GM21447 (cell line): ENCODE results near the gene KIRREL1.

Experiments used
- ATAC-seq: cut with Tn5 transposase; IDR thresholded peaks from one replicate; pipeline ENCODE4 v1.9.1; 2021; ENCODE audit not compliant: unreplicated experiment

KIRREL1 gene

DNA sequence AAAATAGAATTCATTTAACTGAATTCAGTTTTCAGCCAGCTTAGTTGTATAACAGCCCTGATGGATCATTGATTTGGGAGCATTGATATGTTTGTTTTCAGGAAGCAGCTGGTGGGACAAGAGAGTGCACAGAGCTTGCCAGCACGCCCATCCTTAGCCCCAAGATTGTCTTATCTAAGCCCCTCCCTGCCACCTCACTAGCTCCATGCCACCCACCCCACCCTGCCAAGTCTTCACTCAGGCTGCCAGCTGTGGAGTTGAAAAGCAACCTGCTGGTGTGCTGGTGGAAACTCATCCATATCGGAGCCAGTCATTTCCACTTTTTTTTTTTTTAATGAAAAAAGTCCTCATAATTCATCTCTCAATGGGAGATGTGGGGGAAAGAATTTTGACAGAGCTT is 11.8 kb downstream of the KIRREL1 start:
- ATAC-seq, result no peak

DNA sequence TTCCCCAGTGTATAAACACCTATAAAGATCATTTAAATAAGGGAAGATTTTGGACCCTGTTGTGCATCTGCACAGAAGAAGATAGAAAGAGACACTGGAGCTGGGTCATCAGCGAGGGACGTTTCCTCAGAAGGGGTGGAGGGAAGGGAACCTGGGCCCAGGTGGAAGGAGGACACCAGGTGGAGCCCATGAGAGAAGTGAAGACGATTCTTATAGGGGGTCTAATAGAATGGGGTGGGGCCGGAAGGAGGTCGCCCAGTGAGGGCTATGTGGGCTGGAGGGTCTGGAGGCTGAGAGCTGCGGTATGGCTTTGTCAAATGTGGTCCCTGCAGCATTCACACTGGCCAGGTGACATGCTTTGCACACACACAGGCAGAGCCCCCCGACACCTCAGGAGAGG is 13.7 kb downstream of the KIRREL1 start:
- ATAC-seq, result no peak

DNA sequence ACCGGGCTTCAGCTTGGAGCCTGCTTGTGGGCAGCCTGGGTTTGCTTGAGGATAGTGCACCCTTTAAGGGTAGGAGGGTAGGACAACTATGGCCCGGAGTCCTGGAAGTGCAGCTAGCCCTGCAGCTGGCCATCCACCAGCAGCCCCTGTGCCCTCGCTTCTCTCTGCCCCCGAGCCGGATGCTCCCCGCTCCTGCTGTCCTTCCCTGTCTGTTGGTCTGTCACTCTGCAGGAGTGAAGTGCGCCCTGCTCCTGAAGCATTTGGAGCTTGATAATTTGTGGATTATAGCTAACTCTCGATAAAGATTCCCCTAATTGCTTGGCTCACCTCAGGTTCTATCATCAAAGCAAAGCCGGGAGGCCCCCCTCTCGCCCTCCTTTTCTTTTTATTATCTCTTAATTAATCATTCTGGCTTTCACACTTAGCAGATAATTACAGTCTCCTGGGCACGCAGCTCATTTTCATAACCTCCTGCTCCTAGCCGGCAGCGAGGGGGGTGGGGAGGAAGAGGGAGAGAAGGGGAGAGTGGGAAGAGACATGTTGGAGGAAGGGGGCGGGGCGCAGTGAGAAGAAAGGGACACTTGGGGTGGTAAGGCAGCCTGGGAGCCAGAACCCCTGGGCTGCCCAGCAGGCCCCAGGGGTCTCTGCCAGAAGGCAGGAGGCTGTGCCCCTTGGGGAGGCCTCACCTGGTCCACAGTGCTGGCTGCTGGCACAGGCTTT is 14.4 kb downstream of the KIRREL1 start:
- ATAC-seq, result no peak

DNA sequence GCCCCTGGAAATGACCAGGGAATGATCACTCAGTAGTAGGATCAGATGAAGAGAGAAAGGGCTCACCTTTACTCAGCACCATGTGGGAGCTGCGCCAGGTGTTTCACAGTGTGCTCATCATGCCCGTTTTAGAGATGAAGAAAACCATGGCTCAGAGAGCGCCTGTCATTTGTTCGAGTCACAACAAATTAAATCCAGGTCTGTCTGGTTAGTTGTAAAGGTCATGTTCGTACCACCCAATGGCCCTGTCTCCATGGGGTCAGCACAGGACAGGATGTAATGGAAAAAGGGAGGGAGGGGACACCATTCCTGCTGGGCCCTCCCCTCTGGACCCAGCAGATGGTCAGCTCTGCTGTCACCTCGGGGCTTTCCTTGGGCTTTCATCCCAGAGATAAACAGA is 15.2 kb downstream of the KIRREL1 start:
- ATAC-seq, result no peak

DNA sequence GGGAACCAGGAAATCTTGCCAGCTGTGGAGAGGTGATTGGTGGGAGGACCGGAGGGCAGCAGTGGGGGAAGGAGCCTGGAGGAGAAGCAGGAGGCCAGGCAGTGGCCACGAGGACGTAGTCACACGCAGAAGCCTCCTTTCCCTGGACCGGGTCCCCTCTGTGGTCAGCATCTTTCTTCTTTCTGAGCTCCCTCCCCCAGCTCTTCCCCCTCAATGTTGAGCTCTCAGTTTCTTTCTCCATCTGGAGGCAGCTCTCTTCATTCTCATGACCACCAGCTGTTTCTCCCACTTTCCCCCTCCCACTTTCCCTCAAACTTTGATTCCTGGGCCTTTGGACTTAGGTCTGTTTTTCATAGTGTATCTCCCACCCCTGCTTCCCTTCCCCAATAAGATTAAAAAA is 18.3 kb downstream of the KIRREL1 start:
- no peak for ATAC-seq

DNA sequence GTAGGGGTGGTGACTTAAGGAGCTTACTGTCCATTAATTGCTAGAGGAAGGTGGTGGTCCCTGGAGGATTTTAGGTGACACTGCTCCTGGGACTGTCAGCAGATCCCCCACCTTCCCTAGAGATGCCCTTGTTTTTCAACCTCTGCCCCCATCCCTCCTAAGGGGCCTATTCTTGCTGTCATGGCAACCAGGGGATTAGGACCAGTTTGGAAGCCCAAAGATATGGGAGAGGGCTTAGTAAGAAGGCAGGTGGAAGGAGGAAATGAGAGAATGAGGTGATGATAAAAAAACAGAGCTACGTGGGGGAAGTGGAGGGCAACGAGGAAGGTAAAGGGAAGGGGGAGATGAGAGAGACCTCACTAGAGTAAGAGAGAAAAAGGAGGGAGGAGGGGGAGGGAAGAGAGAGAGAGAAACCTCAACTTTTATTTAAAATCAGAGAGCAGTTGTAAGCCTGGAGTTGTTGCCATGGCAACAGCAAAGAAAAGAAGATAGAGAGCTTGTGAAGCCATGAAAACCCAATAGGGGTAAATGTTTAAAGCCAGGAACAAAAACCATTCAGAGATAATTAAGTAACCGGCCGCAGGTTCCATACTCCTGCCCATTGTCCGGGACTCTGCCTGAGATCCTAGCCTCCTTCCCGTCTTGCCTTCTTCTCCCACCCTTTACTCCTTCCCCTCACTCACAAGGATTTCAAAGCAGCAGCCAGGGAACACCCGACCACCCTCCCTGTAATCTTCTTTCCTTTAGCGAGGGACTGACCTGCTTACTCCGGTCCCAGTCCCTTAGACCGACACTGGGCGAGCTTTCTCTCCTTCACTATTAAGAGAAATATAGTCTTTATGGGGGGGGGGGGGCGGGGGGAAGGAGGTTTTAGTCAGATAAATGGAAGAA is 20.6 kb downstream of the KIRREL1 start:
- ATAC-seq, result no peak

DNA sequence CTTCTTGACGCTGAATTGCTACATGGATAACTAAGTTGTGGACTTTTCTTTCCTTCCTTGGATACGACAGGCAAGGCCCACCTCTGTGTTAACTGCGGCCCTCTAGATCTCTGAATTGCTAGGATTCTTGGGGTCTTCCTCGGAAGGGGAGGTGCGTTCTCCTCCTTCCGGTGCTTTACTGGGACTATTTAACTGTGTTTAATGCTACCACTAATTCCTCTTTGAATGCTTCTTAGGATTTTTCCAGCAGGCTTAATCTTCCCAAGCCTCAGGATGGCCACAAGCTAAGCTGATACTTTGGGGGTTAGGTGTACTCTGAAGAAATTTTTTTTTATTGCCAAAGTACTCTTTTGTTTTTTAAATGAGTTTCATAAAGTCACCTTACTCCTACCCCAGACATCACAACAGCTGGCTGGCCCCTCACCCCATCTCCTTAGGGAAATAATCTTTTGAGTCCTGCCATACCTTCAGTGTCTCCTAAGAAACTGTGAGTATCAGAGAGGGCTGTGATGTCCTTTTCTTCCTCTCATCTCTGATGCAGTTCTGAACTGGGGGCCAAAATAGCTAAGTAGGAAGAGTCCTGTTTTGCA is 21.4 kb downstream of the KIRREL1 start:
- no peak for ATAC-seq

DNA sequence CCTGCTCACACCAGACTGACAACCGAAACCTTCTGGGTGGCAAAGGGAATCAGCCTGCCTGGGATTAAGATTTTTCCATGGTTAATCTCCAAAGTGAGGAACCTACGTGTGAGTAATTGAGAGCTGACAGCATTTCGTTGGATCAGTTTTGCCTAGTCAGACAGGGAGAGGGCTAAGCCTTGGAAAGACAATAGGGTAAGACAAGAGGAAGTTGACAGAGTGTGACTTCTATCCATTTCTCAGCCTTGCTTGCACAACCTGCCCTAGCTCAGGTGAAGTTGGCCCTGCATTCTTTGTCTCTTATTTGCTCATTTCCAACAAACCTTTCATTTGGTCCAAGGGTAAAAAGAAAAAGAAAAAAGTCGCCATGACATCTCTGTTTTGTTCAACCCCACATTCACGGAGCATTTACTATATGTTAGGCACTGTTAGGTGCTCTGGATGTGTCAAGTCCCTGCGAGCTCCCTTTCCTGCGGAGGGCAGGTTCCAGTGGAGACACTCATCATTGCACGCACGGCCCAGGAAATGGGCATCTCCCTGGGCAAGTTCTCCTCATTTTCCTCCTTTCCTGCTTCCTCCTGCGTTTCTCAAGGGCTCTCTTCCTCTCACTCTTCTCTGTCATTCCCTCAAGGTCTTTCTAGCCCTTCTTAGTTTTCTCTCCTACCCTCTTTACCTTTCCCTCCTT is 23.3 kb downstream of the KIRREL1 start:
- ATAC-seq, result no peak

DNA sequence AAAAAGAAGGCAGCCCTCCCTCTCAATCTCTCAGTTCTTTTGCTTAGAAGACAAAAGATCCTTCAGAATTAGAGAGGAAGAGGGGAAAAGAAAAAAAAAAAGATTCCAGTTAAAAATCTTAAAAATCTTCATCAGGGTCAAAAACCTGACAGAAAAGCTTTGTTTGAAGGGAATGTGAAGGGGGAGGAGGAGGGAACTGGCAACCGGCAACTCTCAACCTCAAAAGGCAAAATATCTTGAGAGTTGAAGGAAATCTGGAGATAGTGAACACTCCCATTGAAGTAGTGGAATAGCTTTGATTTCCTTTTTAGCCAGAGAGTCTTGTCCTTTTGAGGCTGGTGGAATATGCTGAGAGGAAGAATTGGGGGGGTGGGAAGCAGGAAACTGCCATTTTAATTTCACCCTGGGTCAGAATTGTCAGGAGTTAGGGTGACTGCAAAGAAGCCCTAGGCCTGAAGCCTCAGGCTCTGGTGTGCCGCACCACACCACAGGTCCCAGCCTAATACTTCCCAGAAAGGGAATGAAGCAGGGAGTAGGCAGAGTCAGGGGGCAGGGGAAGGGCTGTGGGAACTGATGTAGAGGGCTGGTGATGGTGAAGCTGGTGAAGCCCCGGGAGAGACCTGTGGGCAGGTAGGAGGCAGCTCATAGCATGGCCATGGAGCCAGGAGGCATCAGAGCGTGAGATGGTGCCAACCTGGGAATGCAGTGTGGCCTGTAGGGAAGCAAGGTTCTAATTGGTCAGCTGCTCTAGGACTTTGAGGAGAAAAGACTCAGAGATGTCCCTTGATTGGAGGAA is 24.6 kb downstream of the KIRREL1 start:
- ATAC-seq, result no peak

DNA sequence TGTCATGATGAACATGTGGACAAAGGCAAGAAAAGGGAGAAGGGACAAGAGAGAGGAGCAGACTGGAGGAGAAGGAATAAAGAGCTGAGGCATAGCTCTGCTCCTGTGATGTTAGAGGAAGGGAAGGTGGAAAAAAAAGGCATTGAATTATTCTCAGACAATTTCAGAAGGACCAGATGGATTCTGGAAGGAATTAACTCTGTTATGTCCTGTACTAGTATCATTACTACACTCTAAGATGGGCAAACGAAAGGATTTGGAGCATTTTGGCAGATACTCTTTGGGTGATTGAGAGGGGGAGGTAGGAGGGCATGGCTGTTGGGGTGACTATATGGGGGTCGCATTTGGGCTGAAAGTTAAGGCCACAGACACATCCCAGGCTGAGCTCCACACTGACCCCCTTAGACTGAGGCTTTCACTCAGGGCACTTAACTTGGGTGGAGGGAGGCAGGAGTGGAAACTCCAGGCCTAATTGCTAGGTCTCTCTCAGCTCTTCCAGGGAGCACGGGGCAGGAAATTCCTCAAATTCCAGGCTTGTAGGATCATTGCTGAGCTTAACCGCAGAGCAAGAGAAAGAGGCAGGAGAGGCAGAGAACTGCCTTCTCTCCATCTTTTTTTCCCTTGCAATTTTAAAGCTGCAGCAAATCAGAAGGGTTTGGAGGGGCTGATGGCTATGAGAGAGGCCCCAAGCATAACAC is 25.9 kb downstream of the KIRREL1 start:
- ATAC-seq, result no peak

DNA sequence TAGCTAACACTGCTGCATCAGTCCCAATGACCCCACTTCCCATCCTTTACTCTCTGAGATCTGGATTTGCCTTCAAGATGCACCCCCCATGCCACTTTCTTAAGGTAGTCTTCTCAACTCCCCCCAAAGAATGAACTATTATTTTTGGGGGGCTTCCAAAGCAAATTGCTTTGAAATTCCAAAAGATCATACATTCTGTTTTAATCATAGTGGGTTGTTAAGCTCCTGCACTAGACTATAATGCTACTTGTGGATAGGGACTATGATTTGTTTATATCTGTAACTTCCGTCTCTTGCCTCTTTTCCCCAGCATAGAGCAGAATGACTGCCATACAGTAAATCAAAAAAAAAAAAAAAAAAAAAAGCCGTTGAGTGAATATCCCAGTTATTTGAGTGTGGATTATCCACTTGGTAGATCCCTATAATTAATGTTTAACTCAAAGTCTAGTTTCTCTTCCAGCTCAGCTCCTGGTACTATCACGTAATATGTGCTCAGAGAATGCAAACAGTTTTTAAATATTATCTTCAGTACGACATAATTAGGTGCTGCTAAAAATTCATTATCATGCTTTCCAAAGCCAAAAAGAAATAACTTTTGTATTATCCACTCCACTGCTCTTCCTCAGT is 26.9 kb downstream of the KIRREL1 start:
- no peak for ATAC-seq

DNA sequence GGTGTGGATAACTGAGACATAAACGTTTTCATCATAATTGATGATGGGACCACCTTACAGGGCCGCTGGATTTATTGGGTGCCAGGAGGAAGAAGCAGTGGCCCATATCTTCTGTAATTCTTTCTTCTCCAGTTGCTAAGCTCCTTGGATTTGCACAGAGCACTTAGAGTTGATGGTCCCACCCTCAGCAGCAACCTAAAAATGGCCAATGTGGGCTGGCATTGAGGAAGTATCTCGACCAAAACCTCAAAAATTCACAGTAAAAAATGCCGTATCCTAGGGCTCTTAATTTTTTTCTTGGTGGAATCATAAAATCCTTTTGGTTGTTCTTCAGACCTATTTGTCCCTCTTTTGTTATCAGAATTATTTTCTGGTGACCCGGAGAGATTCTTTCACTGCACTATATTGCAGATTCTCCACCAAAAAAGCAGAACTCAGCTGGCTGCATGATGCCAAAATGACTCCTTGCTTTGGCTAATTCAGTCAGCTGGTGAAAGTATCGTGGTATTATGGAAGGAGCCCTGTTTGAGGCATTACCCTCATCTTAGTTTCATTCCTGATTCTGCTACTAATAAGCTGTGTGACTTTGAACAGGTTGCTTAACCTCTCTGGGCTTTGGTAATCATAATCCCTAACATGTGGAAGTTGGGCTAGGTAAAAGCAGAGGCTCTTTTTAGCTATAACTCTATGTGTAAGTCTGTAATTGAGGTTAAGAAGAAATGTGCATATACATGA is 27.6 kb downstream of the KIRREL1 start:
- ATAC-seq, result no peak

DNA sequence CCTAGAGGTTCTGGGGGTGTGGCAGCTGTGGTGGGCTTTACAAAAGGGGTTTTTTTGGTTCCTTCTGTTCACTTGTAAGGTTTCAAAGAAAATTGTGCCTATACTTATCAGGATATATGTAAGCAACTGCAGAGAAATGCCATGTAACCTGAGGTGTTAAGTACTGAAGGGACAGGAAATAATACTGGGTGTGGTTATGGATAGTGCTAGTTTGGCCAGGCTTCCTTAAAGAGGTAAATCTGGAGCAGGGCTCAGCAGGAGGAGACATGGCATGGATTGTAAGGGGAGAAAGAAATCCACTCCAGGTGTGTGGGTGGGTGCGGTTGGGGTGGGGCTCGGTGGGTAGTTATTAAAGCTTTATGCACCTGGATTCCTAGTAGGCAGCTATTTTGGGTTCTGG is 28.3 kb downstream of the KIRREL1 start:
- no peak for ATAC-seq

DNA sequence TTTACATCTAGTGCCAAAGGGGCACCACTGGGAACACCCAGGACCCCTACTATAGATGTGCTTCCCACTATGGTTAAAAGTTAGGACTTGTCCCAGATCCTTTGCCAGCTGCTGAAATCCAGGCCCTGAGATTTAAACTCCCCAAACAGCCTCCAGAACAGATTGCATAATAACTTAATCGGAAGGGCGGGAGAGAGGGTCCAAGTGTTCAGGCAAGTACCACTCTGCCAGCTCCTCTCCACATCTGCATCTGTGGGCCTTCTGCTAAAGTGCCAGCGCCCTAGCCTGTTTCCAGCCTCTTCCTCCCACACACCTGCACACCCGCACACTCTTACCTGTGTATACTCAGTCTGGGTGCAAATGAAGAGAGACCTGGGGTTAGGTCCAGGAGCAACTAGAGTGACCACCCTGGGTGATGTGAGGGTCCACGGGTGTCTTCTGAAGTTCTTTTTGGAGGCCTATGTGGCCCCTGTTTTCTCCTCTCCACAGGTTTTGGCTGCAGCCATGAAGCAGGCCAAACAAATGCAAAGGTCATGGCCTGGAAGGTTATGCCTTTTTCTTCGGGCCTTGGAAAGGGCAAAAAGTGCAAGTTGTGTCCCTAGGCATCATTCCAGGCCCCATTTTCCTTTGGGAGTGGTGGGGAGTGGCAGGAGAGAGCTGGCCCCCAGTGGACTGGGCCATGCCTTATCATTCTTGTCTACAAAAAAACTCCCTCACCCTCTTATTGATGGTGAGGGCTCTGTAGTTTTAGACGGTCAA is 29.3 kb downstream of the KIRREL1 start:
- no peak for ATAC-seq

DNA sequence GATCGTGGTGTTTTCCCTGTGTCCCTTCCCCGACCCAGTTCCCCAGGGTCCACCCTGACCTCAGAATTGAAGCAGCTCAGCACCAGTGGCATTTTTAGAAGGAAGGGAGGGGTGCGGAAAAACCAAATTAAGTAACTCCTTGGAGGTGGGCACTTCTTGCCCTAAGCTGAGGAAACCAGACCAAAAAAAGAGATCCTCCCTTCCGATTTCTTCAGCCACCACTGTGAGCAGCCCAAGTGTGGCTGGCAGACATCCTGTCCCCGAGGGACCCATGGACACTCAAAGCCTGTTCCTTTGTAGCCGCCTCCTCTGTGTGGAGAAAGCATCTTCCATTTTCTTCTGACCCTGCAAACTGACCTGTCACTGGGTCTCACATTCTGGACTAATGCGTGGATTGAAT is 31.3 kb downstream of the KIRREL1 start:
- no peak for ATAC-seq

DNA sequence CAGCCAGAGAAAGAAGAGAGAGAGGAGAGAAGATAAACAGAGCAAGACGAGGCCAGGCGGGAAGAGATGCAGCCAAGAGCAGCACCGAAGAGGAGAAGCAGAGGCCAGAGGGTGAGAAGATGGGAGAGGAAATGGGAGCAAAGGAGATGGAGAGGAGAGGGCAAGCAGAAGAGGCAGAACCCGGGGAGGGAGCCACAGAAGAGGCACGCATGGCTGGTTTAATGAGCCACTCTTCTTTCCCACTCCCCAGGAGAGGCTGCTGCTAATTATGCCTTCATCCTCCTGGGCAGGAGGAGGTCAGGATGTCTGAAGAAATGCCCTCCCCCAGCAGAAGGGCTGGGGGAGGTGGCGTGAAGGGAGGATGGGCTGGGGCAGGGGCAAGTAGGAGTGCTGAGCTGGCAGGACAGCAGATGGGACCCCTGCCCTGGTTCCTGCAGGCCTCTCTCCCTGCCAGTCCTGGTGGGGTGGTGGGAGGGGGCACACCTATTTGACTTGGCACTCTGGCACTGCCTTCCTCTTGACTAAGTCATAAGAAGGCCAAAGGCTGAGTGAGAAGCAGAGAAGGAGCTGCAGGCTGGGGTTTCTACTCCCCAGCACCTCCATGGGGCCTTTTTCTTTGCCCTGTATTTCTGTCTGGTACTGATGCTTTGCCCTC is 32.3 kb downstream of the KIRREL1 start:
- no peak for ATAC-seq

DNA sequence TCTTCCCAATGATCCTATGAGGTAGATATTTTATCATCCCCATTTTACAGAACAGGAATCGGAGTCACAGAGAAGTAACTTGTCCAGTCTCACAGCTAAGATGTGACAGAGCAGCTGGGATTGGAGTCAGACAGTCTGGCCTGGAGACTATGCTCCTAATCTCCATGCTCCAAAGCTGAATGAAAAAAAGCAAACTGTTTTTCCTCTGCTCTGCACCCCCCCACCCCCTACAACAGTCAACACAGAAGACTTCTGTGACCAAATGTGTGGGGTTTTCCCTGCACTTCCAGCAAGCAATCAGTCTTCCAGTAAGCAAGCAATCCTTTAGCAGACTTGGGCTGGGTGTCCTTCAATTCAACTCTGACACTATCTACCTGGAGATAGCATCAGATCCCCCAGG is 33.2 kb downstream of the KIRREL1 start:
- no peak for ATAC-seq

DNA sequence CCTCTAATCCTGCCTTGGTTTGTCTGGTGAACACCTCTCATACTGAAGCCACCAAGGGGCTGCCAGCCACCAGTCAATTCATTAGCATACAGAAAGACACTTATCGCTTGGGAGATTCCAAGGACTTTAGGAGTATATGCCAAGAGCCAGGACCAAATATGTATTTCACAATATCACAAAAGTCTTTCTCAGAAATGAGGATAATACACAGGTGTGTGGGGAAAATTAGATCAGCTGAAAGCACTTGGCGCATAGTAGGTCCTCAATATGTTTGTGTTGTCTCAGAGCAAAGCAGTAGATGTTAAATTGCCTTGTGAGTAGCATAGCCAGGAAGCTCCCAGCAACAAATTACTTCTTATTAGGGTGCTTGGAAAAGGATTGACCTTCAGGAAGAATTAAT is 34.1 kb downstream of the KIRREL1 start:
- ATAC-seq, result no peak
